Measurements from ENCODE around the gene IPCEF1.
"Not testable (repeated sequence)": the region's sequence is repeated elsewhere in the genome, so short reads cannot be mapped to it uniquely, and the experiment has no call there.

Gene IPCEF1

DNA sequence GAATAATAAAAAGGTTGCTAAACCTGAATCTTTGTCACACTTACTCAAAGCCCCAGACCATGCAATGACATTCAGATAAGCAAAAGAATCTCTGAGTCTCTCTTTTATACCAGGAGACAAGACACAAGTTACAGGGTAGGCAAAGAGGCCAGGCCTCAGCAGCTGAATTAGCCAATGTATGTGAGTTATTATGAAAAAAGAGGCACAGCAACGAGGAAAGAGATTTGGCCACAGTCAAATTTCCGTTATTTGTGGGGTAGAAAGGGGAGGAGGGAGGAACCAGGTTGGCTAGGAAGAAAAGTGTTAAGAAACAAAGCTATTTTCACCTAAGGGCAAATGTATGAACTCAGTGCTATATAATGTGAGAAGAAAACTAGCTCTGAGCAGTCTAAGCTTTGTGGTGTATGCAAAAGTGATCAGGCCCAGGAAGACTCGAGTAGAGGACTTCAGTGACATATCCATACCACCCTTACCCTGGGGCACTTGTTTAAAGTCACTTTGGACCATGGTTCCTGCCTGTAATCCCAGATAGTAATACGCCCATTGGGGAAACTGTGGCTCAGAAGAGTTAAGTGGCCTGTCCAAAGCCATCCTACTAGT is 19.1 kb downstream of the IPCEF1 start:
- DNase-seq (ENCODE audit: low read depth, low spot score) = no peak

GRCh38 chr6:154334147-154334546 is 22.5 kb downstream of the IPCEF1 start:
- not testable (repeated sequence) for DNase-seq (ENCODE audit: low read depth, low spot score)

DNA sequence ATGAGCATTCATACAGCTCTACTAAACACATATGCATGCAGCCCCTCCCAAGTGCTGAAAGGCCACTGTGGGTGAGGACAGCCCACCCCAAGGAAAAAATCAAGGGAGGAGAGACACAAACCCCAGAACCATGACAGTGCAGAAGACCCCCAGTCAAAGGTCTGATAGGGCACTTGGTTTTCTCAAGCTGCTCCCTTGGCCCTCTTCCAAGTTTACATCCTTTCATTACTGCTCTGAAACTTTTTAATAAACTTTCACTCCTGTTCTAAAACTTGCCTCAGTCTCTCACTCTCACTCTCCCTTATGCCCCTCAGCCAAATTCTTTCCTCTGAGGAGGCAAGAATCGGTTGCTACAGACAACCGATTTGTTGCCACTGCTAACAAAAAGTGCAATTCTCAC is 24.9 kb downstream of the IPCEF1 start:
- DNase-seq (ENCODE audit: low read depth, low spot score) = no peak

- no peak for DNase-seq (ENCODE audit: low read depth, low spot score)
Observed at GRCh38 chr6:154329350-154330170, 27.0 kb downstream of the IPCEF1 start.

GRCh38 chr6:154327313-154327712 is 29.3 kb downstream of the IPCEF1 start:
- DNase-seq (ENCODE audit: low read depth, low spot score) = not testable (repeated sequence)

DNA sequence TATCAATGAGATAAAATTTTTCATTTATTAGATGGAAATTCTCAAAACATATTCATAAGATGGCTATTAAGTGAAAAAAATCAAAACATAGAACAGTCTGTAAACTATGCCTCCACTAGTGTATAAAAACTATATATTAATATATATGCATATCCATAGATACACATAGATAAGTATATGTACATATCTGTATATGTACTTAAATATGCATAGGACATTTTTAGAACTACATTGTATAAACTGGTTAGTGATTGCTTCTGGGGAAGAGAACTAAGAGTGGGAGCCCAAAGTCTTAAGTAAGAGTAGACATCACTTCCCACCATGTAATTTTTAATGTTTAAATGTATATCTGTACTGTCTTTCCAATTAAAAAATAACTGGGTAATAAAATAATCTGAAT is 31.5 kb downstream of the IPCEF1 start:
- DNase-seq (ENCODE audit: low read depth, low spot score) = no peak

DNA sequence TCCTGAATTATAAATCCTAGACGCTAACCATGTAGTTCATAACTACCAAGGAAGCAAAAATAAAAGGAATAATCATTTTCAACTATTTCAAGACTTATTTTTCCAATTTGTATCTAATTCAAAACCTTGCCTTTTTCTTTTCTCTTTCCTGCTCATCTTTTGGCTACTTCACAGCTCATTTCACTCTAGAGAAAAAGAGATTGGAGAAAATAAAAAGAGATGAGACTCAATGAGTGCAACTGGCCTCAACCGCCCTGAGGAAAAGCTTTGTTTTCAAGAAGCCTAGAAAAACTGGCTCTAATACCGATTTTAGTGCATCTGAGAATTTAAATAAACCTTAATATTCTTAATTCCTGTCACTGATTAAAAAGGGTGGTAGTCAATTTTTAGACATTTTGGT is 36.4 kb downstream of the IPCEF1 start:
- DNase-seq (ENCODE audit: low read depth, low spot score) = no peak

DNA sequence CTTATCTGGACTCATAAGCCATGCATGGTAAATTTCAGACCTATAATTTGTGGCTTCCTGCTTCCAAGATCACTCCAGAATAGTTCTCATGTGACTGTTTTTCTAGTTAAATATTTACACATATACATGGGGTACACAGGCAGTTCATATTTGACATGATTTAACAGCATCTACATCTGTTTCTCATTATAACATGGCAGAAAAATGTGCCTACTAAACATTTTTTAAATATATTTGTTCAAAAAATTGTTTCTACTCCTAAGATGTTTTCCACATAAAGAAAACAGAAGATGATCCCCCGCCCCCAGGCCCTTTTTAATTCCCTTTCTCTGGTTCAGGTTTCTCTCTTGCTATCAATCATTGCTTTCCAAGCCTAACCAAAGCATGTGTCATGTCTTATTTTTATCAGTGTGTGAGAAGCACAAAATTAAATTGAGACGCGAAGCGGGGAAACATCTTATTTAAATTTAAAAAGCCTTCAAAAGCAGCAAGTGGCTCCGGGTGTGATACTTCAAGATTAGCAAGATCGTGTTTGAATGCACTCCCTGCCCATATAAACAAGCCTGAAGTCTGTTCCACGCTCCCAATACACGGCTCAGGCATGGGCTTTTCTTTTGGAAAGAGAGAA is 37.3 kb downstream of the IPCEF1 start:
- DNase-seq (ENCODE audit: low read depth, low spot score) = no peak

- no peak for DNase-seq (ENCODE audit: low read depth, low spot score)
Observed at GRCh38 chr6:154318721-154319120, 37.9 kb downstream of the IPCEF1 start.

- no peak for DNase-seq (ENCODE audit: low read depth, low spot score)
Observed at GRCh38 chr6:154316131-154316530, 40.5 kb downstream of the IPCEF1 start.

DNA sequence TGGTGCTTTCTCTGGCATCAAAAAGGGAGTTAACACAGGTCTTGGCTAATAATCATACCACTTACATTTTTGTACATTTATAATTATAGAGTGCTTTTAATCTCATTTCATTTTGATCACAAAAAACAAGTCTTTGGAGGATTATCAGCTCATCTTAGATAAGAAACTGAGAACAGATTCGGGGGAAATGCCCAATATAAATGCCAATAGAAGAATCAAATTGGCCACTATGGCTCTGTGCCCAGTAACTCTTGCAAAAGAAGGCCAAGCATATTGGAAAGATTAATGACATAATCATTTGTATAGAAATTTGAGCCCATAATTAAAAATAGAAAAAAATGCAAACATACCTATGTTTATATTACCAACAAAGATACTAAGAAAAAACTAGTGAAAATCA is 42.5 kb downstream of the IPCEF1 start:
- no peak for DNase-seq (ENCODE audit: low read depth, low spot score)

DNA sequence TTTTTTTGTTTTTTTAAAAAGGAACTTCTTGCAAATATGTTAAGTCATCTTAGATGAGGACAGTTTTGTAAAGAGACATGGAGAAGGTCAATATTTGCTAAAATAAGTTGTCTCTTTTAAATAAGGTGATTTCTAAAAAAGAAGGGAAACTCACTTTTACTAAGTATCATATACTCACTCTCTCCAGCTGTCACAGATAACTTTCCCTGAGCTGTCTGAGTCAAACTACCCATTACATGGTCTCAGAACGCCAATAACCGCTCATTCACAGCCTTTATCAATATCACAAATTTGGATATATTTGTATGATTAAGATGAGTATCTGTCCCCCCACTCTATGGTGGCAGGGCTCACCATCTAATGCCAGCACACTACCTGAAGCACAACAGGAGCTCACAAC is 47.6 kb downstream of the IPCEF1 start:
- no peak for DNase-seq (ENCODE audit: low read depth, low spot score)

GRCh38 chr6:154307696-154308425 is 48.7 kb downstream of the IPCEF1 start:
- DNase-seq (ENCODE audit: low read depth, low spot score) = no peak

DNA sequence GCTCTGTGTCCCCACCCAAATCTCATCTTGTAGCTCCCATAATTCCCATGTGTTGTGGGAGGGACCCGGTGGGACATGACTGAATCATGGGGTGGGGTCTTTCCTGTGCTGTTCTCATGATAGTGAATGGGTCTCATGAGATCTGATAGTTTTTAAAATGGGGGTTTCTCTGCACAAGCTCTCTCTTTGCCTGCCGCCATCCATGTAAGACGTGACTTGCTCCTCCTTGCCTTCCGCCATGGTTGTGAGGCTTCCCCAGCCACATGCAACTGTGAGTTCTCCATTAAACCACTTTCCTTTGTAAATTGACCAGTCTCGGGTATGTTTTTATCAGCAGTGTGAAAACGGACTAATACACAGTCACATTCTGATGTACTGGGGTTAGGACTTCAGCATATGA is 49.5 kb downstream of the IPCEF1 start:
- not testable (repeated sequence) for DNase-seq (ENCODE audit: low read depth, low spot score)

DNA sequence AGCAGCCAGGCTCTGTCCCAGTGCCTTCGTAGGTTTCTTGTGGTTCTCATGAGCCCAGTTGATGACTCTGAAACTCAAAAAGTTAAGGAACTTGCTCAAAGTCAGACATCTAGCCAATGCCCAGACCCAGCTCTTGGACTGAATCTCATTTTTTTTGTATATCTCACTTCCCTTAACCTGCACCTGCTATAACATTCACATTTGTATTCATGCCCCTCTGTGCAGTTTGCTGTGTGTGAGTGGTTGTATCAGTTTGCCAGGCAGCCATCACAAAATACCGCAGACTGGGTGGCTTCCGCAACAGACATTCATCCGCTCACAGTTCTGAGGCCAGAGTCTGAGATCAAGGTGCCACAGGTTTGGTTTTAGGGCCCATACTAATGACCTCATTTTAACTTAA is 49.9 kb downstream of the IPCEF1 start:
- DNase-seq (ENCODE audit: low read depth, low spot score) = no peak

- no peak for DNase-seq (ENCODE audit: low read depth, low spot score)
Observed at GRCh38 chr6:154304191-154304590, 52.4 kb downstream of the IPCEF1 start.

- not testable (repeated sequence) for DNase-seq (ENCODE audit: low read depth, low spot score)
Observed at GRCh38 chr6:154303642-154304041, 53.0 kb downstream of the IPCEF1 start.

DNA sequence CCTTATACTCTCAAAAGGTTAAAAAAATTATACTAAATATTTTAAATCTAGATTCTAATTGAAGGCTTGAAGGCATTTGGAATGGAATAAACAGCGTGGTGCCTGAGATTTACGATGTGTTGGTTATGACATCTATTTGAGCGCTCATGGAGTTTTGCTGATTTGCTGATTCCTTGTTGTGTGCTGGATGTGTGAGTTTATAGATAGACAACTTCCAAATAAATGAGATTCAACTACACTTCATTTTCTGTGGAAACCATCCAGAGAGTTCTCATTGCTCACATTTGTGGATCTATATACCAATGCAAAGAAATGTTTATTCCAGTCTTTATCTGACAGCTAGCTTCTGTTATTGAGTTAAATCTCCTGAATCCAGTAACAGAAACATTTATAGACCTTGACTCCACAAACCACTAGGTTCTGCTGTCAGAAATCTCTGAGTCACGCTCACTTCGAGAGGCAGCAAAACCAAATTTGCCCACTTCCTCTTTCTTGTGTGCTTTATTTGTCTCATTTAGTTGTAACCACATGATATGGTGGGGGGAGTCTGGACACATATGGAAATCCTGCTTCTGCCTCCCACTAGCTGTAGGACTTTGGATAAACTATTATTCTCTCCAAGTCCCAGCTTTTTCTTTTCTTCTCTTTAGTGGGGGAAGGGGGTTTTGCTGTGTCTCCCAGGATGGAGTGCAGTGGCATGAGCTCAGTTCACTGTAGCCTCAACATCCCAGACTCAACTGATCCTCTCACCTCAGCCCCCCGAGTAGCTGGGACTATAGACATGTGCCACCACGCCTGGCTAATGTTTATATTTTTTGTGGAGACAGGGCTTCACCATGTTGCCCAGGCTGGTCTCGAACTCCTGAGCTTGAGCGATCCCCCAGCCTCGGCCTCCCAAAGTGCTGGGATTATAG is 54.5 kb downstream of the IPCEF1 start:
- no peak for DNase-seq (ENCODE audit: low read depth, low spot score)

GRCh38 chr6:154301086-154301625 is 55.4 kb downstream of the IPCEF1 start:
- no peak for DNase-seq (ENCODE audit: low read depth, low spot score)

GRCh38 chr6:154298297-154298696 is 58.3 kb downstream of the IPCEF1 start:
- no peak for DNase-seq (ENCODE audit: low read depth, low spot score)

DNA sequence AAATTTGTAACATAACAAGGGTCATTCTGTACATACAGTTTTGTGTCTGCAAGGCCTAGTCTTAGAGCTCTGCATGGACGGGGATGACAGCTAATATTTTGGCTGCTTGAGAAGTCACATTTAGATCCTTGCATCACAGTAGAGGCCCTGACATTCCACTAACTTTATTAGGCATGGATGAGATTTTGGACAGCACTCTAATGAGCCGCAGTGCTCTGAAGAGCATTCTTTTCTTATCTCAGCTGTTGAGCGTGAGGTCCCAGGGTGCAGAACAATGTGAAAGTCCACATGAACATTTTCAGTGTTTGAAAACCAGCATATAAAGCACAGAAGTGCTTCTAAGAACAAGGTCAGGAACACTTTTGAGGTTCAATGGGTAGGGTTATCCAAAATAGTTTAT is 58.9 kb downstream of the IPCEF1 start:
- no peak for DNase-seq (ENCODE audit: low read depth, low spot score)

Measured in iPS DF 19.7 (cell line).